ENCODE results near the gene PSMA6. TPM values are rescaled to one million over a fixed set of nuclear protein-coding genes. Genes with fewer than 3 reads are reported as not detected.
A peak's percentile ranks its signal among the peaks of the same experiment; 100 is the strongest.
"Not testable (repeated sequence)": the region's sequence is repeated elsewhere in the genome, so short reads cannot be mapped to it uniquely, and the experiment has no call there.

Gene PSMA6
- total RNA-seq, 4 donors from 2014 or later: 97.4 to 157 (median 133) TPM

DNA sequence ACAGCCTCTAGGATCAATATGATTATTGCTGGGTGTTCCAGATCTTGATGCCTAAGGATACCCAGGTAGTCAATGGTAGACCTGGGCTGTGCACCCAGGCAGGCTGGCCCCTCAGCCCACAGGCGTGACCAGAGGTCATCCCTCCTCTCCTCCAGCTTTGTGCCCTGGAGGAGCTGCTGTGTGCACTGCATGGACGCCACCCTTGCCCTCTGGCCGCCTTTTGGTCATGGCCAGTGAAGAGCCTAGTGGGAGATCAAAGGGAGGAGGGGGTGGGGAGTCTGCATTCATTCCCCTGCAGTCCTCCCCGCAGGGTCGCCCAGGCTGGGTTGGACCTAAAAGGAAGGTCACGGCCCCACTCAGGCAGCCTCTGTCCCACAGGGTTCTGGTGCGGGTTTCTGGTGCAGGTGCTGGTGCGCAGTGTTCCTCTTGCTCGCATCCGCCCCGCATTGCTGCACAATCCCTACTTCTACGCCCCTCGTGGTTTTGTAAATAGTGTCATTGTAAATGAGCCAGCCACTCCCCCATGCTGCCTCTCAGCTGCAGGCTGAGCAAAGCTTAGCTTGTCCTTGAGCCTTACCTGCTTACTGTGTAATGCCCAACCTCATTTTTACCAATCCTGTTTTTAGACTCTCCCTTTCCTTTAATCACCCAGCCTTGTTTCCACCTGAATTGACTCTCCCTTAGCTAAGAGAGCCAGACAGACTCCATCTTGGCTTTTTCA, 55.3 kb downstream of the PSMA6 start:
- Histone ChIP-seq H3K27ac (no peak overlapping the region), H3K4me1 (peaks cover 0 to 26% (median 10%) of the 10 kb centered on the region in 3 donors), H3K36me3 (no peaks in the 10 kb centered on the region), H3K27me3 (no peaks in the 10 kb centered on the region), H3K9me3 (no peaks in the 10 kb centered on the region), H3K4me3 (no peak overlapping the region)
- TF ChIP-seq POLR2A (IDR thresholded peaks at IDR 0.05) (no peak), EP300 (IDR thresholded peaks at IDR 0.05) (no peak), POLR2AphosphoS5 (IDR thresholded peaks at IDR 0.05) (no peak)
- TF ChIP-seq, protein P1, sequence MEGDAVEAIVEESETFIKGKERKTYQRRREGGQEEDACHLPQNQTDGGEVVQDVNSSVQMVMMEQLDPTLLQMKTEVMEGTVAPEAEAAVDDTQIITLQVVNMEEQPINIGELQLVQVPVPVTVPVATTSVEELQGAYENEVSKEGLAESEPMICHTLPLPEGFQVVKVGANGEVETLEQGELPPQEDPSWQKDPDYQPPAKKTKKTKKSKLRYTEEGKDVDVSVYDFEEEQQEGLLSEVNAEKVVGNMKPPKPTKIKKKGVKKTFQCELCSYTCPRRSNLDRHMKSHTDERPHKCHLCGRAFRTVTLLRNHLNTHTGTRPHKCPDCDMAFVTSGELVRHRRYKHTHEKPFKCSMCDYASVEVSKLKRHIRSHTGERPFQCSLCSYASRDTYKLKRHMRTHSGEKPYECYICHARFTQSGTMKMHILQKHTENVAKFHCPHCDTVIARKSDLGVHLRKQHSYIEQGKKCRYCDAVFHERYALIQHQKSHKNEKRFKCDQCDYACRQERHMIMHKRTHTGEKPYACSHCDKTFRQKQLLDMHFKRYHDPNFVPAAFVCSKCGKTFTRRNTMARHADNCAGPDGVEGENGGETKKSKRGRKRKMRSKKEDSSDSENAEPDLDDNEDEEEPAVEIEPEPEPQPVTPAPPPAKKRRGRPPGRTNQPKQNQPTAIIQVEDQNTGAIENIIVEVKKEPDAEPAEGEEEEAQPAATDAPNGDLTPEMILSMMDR (IDR thresholded peaks at IDR 0.05): no peak
- 44% methylated on average over 4 to 8 of the region's 13 CpGs for WGBS, 2 donors (ENCODE audit: low coverage in 1 of 2)
- ATAC-seq: no peak

DNA sequence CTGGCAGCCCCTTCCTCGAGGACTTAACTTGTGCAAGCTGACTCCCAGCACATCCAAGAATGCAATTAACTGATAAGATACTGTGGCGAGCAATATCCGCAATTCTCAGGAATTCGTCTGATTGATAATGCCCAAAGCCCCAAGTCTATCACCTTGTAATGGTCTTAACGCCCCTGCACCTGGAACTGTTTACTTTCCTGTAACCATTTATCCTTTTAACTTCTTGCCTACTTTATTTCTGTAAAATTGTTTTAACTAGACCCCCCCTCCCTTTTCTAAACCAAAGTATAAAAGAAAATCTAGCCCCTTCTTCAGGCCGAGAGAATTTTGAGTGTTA, 55.8 kb downstream of the PSMA6 start:
- ATAC-seq, H3K36me3 ChIP-seq, H3K4me3 ChIP-seq, H3K9me3 ChIP-seq, H3K27me3 ChIP-seq, H3K27ac ChIP-seq: not testable (repeated sequence)
- WGBS, 2 donors (ENCODE audit: low coverage in 1 of 2): 65 to 100% methylated on average over 1 to 6 of the region's 6 CpGs
- peaks cover 0 to 23% (median 5%) of the 10 kb centered on the region in 3 donors for H3K4me1 ChIP-seq

DNA sequence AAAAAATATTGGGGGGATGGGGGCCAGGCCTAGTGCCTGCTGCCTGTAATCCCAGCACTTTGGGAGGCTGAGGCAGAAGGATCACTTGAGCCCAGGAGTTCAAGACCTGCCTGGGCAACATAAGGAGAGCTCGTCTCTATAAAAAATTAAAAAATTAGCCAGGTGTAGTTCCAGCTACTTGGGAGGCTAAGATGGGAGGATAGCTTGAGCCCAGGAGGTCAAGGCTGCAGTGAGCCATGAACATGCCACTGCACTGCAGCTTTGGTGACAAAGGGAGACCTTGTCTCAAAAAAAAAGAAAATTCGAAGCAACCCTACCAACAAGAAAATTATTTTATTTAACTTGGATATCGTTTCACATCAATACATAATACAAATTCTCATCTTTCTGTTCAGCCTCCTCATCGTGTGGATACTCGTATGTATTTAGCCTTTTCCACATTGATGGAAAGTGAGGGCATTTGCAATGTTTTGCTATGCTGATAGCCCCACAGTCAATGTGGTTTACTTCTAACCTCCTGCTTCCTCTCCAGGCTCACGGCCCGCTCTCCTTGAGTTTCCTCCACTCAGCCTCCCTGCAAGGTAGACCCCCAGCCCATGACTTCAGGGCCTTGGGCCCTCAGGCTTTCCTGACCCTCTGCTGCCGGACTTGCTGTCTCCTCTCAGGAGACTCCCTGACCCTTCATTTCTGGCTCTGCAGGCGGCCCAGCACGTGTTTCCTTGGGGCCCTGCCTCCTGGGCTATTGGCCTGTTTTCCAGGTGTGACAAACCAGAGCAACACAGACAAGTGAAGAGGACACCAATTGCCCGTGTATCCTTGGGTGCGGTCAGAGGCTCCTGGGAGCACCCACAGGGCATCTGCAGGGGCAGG, 57.5 kb downstream of the PSMA6 start:
- no peaks in the 10 kb centered on the region for H3K27me3 ChIP-seq
- peaks cover 0 to 10% (median 0%) of the 10 kb centered on the region in 3 donors for H3K4me1 ChIP-seq
- H3K36me3 ChIP-seq: no peaks in the 10 kb centered on the region
- 86 to 88% methylated on average over 8 to 9 of the region's 12 CpGs for WGBS, 2 donors (ENCODE audit: low coverage in 1 of 2)
- no peaks in the 10 kb centered on the region for H3K9me3 ChIP-seq
- TF ChIP-seq EP300 (IDR thresholded peaks at IDR 0.05) (no peak), POLR2A (IDR thresholded peaks at IDR 0.05) (no peak), POLR2AphosphoS5 (IDR thresholded peaks at IDR 0.05) (no peak)
- TF ChIP-seq, protein P1 (IDR thresholded peaks at IDR 0.05): no peak
- H3K4me3 ChIP-seq: no peak overlapping the region
- H3K27ac ChIP-seq: no peak overlapping the region
- ATAC-seq: no peak

DNA sequence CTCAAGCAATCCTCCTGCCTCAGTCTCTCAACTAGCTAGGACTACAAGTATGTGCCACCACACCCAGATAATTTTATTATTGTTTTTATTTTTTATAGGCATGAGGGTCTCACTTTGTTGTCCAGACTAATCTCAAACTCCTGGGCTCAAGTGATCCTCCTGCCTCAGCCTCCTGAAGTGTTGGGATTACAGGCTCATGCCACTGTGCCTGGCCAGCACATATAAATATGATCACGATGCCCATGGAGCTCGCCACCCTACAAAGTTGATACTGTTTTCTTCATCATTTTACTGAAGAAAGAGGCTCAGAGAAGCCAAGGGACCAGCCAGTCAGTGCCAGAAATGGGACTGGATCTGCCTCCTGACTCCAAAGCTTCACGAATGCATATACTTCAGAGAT, 59.3 kb downstream of the PSMA6 start:
- ATAC-seq: no peak
- Histone ChIP-seq H3K27me3 (no peaks in the 10 kb centered on the region), H3K4me3 (no peak overlapping the region), H3K9me3 (no peaks in the 10 kb centered on the region), H3K27ac (no peak overlapping the region), H3K36me3 (no peaks in the 10 kb centered on the region), H3K4me1 (peaks cover 0 to 10% (median 0%) of the 10 kb centered on the region in 3 donors)
- TF ChIP-seq POLR2AphosphoS5 (IDR thresholded peaks at IDR 0.05) (no peak), EP300 (IDR thresholded peaks at IDR 0.05) (no peak), POLR2A (IDR thresholded peaks at IDR 0.05) (no peak)
- TF ChIP-seq, protein P1 (IDR thresholded peaks at IDR 0.05): no peak
- WGBS, 2 donors (ENCODE audit: low coverage in 1 of 2): 86 to 92% methylated on average over 2 to 3 of the region's 3 CpGs

DNA sequence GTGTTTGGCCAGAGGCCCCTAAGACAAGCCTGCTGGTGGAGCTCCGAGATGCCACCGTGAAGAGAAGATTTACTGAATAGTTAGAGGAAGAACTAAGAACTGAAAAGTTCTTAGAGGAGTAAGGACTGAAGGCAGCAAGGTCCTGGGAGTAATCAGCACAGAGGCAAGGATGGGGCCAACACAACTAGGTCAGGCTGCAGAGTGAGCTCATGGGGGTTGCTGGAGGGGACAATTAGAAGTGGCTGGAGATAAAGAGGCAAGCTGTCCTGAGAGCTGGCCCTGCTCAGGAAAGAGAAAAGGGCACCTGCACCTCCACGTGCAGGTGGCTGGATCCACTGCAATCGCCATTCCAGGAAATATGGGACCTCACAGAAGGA, 59.7 kb downstream of the PSMA6 start:
- WGBS, 2 donors (ENCODE audit: low coverage in 1 of 2): 75% methylated on average over 4 of the region's 4 CpGs; no CpG with 5 or more reads in 1 of the 2 donors
- Histone ChIP-seq H3K36me3 (no peaks in the 10 kb centered on the region), H3K27ac (peak overlapping the region in 1 of 4 donors; percentile 47), H3K9me3 (no peaks in the 10 kb centered on the region), H3K27me3 (no peaks in the 10 kb centered on the region), H3K4me3 (no peak overlapping the region), H3K4me1 (peaks cover 0 to 10% (median 0%) of the 10 kb centered on the region in 3 donors)
- TF ChIP-seq POLR2A (IDR thresholded peaks at IDR 0.05) (no peak), POLR2AphosphoS5 (IDR thresholded peaks at IDR 0.05) (no peak), EP300 (IDR thresholded peaks at IDR 0.05) (no peak)
- TF ChIP-seq, protein P1 (IDR thresholded peaks at IDR 0.05): no peak
- ATAC-seq: no peak

Measured in gastroesophageal sphincter (tissue), 4 donors.